Activated naive CD4-positive, alpha-beta T cell (primary cell): ENCODE data around the gene RXRA.
A peak's percentile ranks its signal among the peaks of the same experiment; 100 is the strongest.

ENCODE experiments used
- DNase-seq, 4 experiments: peaks; one replicate each; lab custom pipeline; 2025; lab: John Stamatoyannopoulos, UW

Gene RXRA

DNA sequence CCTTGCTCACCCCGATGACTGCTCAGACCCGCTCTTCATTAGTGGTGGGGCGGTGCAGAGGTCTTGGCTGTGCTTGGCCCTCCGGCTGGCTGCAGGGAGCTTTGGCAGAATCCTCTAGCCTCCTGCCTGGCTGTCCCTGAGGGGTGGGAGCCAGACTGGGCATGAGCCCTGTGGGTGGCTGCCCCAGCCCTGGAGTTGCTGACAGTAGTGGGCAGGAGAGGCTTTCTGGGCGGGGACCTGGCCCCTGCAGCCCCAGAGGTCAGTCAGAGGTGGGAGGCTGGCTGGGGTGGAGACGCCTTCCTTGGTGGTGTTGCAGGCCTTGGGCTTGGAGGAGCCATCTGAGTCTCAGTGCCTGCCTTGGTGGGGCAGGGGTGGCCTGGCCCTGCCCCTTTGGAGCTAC is 146.0 kb downstream of the RXRA start:
- DNase-seq: no peak

DNA sequence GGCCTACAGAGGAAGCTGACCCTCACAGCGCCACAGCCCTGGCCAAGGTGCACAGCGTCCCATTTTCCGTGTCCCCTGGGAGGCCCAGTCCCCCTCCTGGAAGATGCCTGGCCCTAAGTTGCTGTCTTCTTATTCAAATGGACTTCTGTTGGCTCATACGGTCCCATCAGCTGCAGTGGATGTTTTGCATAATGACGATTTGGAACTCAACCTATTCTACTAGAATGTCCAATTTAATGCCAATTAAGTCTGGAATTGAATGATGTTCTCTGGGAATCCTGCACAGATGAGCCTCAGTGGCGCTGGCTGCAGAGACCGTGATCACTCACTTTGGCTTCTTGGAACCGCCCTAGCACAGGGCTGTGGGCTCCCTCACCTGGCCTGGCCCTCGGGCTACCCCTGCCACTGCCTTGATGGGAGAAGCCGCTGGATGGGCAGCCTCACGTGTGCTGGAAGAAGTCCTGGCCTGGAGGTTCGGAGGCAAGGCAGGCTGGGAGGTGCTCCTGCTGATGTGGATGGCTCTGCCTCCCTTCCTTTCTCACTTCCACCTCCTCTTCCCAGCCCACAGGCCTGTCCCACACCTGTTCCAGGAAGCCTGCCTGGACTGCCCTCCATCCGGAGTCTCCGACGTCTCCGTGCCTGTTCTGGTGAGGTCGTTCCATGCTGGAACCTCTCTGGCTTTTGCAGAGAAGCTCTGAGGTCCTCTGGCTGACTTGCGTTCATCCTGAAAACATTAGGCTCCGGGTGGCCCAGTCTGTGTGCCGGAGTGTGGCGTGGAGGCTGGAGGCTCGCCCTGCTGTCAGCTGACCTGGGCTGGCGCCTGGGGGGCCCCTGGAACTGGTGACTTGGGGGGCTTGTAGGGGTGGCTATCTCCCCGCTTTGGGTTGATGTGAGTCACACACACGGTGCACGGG is 147.1 kb downstream of the RXRA start:
- no peak for DNase-seq

GRCh38 chr9:134474055-134474370 is 147.8 kb downstream of the RXRA start:
- no peak for DNase-seq

DNA sequence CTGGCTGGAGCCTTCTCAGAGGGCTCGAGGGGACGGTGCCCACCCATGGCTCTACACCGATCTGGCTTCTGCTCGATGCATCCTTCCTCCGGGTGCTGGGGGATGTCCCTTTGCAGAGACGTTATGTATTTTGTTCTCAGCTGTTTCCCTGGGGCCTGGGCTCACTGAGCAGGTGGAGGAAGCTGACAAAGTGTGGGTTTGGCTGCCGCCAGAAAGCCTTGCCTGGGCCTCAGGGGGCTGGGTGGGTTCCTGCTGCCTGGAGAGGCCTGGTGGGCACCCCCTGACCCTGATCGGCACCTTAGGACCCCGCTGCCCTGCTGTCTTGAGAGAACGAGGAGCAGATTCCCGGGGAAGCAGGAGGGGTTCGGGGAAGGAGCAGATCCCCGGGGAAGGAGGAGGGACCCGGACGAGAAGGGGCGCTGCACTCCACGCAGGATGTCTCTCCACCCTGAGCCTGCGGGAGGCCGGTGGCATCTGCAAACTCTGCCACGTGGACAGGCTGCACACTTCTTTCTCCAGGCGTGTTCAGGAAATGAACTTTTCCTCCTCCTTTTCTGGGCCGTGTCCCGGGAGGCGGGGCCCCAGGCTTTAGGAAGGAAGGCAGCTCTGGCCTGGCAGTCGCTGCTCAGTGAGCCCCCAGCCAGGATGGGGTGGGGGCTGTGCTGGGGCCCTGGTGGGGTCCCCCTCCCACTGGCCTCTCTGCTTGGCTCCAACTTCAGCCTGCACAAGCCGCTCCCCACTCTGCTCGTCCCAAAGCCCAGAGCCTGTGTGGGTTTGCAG is 148.9 kb downstream of the RXRA start:
- DNase-seq: peak in 1 of 4 experiments; percentile 14

DNA sequence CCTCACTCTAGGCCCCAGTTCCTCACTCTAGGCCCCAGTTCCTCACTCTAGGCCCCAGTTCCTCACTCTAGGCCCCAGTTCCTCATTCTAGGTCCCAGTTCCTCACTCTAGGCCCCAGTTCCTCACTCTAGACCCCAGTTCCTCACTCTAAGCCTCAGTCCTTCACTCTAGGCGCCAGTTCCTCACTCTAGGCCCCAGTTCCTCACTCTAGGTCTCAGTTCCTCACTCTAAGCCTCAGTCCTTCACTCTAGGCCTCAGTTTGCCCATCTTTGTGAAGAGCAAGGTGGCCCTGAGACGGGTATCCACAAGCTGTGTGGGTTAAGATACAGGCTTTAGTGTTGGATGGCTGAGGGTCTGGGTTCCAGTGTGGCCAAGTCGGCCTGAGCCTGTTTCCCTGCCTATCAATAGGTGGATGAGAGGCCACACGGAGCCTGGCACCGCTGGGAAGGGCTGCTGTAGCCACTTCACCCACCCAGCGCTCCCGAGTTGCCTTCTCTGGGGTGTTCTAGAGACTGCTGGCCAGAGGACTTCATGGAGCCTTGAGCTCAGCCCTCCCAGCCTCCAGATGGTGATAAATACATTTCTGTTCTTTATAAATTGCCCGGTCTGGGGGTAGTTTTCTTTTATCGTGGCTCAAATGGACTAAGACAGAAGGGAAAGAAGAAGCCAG is 150.2 kb downstream of the RXRA start:
- DNase-seq: no peak

- no peak for DNase-seq
Measured at GRCh38 chr9:134476942-134477335, 150.7 kb downstream of the RXRA start.

- DNase-seq: no peak
Measured at GRCh38 chr9:134477342-134477925, 151.2 kb downstream of the RXRA start.

GRCh38 chr9:134477927-134478326 is 151.7 kb downstream of the RXRA start:
- no peak for DNase-seq

- no peak for DNase-seq
Measured at GRCh38 chr9:134481762-134482161, 155.5 kb downstream of the RXRA start.

- DNase-seq: no peak
Measured at GRCh38 chr9:134482226-134482625, 156.0 kb downstream of the RXRA start.

GRCh38 chr9:134483361-134484184 is 157.3 kb downstream of the RXRA start:
- no peak for DNase-seq

GRCh38 chr9:134484479-134484878 is 158.2 kb downstream of the RXRA start:
- no peak for DNase-seq

- DNase-seq: no peak
Measured at GRCh38 chr9:134485653-134486052, 159.4 kb downstream of the RXRA start.

DNA sequence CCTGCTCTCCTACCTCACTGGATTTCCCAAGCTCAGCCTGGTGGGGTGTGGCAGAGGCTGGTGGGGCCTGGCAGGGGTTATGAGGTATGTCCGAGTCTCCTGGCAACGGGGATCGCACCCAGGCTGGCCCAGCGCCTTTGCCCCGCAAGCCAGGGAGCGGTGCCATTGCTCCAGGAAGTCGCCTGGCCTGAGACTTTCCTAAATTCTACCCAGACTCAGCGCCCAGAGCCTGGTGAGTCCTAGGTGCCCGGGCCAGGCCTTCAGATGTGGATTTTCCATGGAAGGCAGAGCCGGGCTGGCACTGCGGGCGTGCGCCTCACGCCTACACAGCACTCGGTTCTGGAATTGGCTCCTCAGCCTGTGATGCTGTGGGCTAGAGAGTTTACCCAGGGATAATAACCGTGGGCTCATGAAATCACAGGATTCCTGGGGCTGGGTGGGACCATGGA is 159.9 kb downstream of the RXRA start:
- no peak for DNase-seq

- DNase-seq: no peak
Measured at GRCh38 chr9:134486596-134486995, 160.3 kb downstream of the RXRA start.
